ENCODE results near the gene PTBP3. TPM values are rescaled to one million over a fixed set of nuclear protein-coding genes. Genes with fewer than 3 reads are reported as not detected.

Gene PTBP3
- total and polyA plus RNA-seq, 3 experiments from 2014 or later: 45.0 to 124 (median 118) TPM

DNA sequence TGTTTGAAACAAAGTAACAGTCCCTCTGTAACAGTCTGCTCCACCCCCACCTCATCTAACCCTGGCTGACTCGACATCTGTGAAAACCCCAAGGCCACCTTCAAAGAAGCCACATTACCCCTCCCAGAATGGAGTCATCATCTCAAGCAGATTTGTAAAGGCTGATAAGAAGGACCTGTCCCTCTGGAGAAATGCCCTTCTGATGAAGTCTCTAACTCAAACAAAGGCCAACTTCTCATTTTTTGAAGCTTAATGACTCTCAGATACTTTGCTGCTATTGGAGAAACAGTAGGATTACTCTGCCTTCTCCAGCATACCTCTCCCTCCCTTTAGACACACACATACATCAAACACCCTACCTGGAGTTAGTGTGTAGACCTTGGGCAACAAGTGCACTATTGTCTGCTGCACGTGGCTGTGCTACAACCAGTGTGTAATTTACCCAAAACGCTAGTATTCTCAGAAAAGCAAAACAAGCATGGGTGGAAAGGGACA, 153.0 kb downstream of the PTBP3 start:
- peak overlapping the region; percentile 2 for H3K4me3 ChIP-seq (ENCODE audit: low read length)
- POLR2A ChIA-PET: no interaction called here
- Mint-ChIP-seq H3K9me3 (peaks cover 0 to 2% (median 0%) of the 10 kb centered on the region in 5 donors), H3K36me3 (no peaks in the 10 kb centered on the region), H3K27me3 (peaks cover 0 to 1% of the 10 kb centered on the region in 2 donors), H3K27ac (peak overlapping the region; percentile 47 to 88 (median 71)), H3K4me3 (peak overlapping the region; percentile 18 to 69 (median 60)), H3K4me1 (peaks cover 49 to 66% (median 60%) of the 10 kb centered on the region in 3 donors)
- peak; percentile 5 to 69 (median 43) for DNase-seq
- H3K36me3 ChIP-seq (ENCODE audit: insufficient read depth, low read length): no peaks in the 10 kb centered on the region
- H3K27me3 ChIP-seq (ENCODE audit: insufficient read depth, low read length, poor library complexity, severe bottlenecking): no peaks in the 10 kb centered on the region
- CTCF ChIA-PET: interaction anchor here (1.1 kb wide), 1 partner anchor 31 kb away, joined by 3 read pairs; no protein-coding TSS in a partner anchor
- peak overlapping the region; percentile 70 for H3K27ac ChIP-seq (ENCODE audit: low read depth, low read length)
- H3K4me1 ChIP-seq (ENCODE audit: insufficient read depth, low read length): peaks cover 45% of the 10 kb centered on the region
- H3K9me3 ChIP-seq (ENCODE audit: low read length): no peaks in the 10 kb centered on the region

DNA sequence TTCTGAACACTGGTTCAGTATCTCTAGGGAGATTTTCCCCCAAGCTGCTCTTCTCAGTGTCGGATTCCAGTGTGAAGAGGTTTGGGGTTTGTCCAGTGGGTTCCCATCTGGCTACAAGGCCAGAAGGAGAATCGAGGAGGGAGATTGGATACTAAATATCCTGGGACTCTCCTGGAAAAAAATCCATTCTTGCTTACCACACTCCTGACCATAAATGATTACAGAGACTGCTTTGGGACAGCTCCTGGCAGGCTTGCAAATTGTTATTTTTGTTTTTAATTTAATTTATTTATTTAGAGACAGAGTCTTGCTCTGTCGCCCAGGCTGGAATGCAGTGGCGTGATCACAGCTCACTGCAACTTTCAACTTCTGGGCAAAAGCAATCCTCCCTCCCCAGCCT, 153.6 kb downstream of the PTBP3 start:
- POLR2A ChIA-PET: interaction anchor here (0.7 kb wide), 1 partner anchor 140 kb away, joined by 4 read pairs; no protein-coding TSS in a partner anchor
- CTCF ChIA-PET: no interaction called here
- peaks cover 51 to 68% (median 63%) of the 10 kb centered on the region in 3 donors for H3K4me1 Mint-ChIP-seq

DNA sequence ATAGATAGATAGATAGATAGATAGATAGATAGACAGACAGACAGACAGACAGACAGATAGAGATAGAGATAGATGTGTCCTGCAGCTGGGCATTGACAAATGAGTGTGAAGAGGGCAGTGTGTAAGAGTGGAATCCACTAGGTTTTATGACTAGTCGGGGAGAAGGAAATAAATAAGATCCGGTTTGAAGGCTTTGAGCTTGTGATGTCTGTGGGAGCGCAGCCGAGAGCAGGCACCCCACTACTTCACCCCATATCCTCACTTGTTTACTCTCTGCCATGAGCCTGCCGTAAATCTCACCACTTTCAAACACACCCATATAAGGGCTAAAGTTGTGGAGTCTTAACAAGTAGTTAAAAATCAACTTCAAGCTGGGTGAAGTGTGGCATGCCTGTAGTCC, 156.9 kb downstream of the PTBP3 start:
- Mint-ChIP-seq H3K27ac (peak overlapping the region; percentile 75 to 97 (median 92)), H3K36me3 (peaks cover 0 to 8% (median 4%) of the 10 kb centered on the region in 3 donors), H3K4me1 (peaks cover 79 to 91% (median 89%) of the 10 kb centered on the region in 3 donors), H3K9me3 (no peaks in the 10 kb centered on the region), H3K4me3 (peak overlapping the region; percentile 63 to 87 (median 81)), H3K27me3 (peaks cover 0 to 3% of the 10 kb centered on the region in 2 donors)
- peak; percentile 18 to 65 (median 29) for DNase-seq
- Histone ChIP-seq H3K4me3 (ENCODE audit: low read length) (no peak overlapping the region), H3K9me3 (ENCODE audit: low read length) (no peaks in the 10 kb centered on the region), H3K27me3 (ENCODE audit: insufficient read depth, low read length, poor library complexity, severe bottlenecking) (no peaks in the 10 kb centered on the region), H3K27ac (ENCODE audit: low read depth, low read length) (no peak overlapping the region), H3K4me1 (ENCODE audit: insufficient read depth, low read length) (peaks cover 72% of the 10 kb centered on the region), H3K36me3 (ENCODE audit: insufficient read depth, low read length) (no peaks in the 10 kb centered on the region)
- ChIA-PET POLR2A (interaction anchor here (0.5 to 3.7 kb wide), 4 partner anchors 21 to 651 kb away, joined by 3 to 33 read pairs (median 4); partner anchors contain the start of genes HSDL2, PTBP3 and ZNF483), CTCF (interaction anchor here (0.8 to 2.1 kb wide), 5 partner anchors 8 to 157 kb away, joined by 3 to 8 read pairs (median 4); partner anchors contain the start of gene PTBP3)

More for the DNA sequence above, 153.6 kb downstream of the PTBP3 start:
- no peaks in the 10 kb centered on the region for H3K9me3 ChIP-seq (ENCODE audit: low read length)
- Mint-ChIP-seq H3K27me3 (peaks cover 0 to 1% of the 10 kb centered on the region in 2 donors), H3K36me3 (no peaks in the 10 kb centered on the region), H3K4me3 (peak overlapping the region in 4 of 7 donors; percentile 21 to 65 (median 40)), H3K9me3 (peaks cover 0 to 2% (median 0%) of the 10 kb centered on the region in 5 donors), H3K27ac (peak overlapping the region in 4 of 8 donors; percentile 17 to 61 (median 29))
- no peak for DNase-seq
- no peak overlapping the region for H3K4me3 ChIP-seq (ENCODE audit: low read length)
- no peaks in the 10 kb centered on the region for H3K36me3 ChIP-seq (ENCODE audit: insufficient read depth, low read length)
- no peaks in the 10 kb centered on the region for H3K27me3 ChIP-seq (ENCODE audit: insufficient read depth, low read length, poor library complexity, severe bottlenecking)
- H3K4me1 ChIP-seq (ENCODE audit: insufficient read depth, low read length): peaks cover 48% of the 10 kb centered on the region
- peak overlapping the region; percentile 61 for H3K27ac ChIP-seq (ENCODE audit: low read depth, low read length)

DNA sequence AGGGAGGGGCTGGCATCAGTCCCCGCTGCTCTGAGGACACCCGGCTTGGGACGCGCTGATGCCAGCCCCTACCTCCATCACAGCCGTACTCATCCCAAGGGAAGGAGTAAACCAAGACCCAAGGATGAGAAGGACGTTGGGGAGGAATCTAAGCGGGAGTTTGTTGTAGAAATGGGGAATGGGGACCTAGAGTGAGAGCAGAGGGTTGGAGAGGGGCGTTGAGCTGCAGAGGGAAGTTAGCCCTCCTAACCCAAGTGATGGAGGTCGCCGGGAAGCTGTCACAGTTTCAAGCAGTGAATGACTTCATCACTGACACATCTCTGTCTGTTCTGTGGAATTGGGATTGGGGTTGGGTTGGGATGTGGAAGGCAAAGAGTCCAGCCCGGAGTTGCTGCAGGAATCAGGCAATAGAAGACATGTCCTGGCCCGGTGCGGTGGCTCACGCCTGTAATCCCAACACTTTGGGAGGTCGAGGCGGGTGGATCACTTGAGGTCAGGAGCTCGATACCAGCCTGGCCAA, 157.6 kb downstream of the PTBP3 start:
- ChIA-PET POLR2A (interaction anchor here (0.5 to 3.7 kb wide), 3 partner anchors 157 to 651 kb away, joined by 3 to 33 read pairs (median 5); partner anchors contain the start of genes HSDL2, PTBP3 and ZNF483), CTCF (interaction anchor here (1.0 to 2.1 kb wide), 4 partner anchors 9 to 158 kb away, joined by 3 to 8 read pairs (median 4); partner anchors contain the start of gene PTBP3)
- peaks cover 72% of the 10 kb centered on the region for H3K4me1 ChIP-seq (ENCODE audit: insufficient read depth, low read length)
- H3K4me3 Mint-ChIP-seq: peak overlapping the region; percentile 63 to 87 (median 81)
- peak overlapping the region; percentile 75 to 97 (median 92) for H3K27ac Mint-ChIP-seq
- no peaks in the 10 kb centered on the region for H3K36me3 ChIP-seq (ENCODE audit: insufficient read depth, low read length)
- peaks cover 0 to 2% of the 10 kb centered on the region in 2 donors for H3K27me3 Mint-ChIP-seq
- peaks cover 76 to 89% (median 89%) of the 10 kb centered on the region in 3 donors for H3K4me1 Mint-ChIP-seq
- no peaks in the 10 kb centered on the region for H3K9me3 Mint-ChIP-seq
- peaks cover 0 to 8% (median 4%) of the 10 kb centered on the region in 3 donors for H3K36me3 Mint-ChIP-seq
- H3K4me3 ChIP-seq (ENCODE audit: low read length): peak overlapping the region; percentile 35
- no peaks in the 10 kb centered on the region for H3K9me3 ChIP-seq (ENCODE audit: low read length)
- H3K27ac ChIP-seq (ENCODE audit: low read depth, low read length): peak overlapping the region; percentile 70
- peak in 1 of 5 donors; percentile 4 for DNase-seq
- H3K27me3 ChIP-seq (ENCODE audit: insufficient read depth, low read length, poor library complexity, severe bottlenecking): no peaks in the 10 kb centered on the region

DNA sequence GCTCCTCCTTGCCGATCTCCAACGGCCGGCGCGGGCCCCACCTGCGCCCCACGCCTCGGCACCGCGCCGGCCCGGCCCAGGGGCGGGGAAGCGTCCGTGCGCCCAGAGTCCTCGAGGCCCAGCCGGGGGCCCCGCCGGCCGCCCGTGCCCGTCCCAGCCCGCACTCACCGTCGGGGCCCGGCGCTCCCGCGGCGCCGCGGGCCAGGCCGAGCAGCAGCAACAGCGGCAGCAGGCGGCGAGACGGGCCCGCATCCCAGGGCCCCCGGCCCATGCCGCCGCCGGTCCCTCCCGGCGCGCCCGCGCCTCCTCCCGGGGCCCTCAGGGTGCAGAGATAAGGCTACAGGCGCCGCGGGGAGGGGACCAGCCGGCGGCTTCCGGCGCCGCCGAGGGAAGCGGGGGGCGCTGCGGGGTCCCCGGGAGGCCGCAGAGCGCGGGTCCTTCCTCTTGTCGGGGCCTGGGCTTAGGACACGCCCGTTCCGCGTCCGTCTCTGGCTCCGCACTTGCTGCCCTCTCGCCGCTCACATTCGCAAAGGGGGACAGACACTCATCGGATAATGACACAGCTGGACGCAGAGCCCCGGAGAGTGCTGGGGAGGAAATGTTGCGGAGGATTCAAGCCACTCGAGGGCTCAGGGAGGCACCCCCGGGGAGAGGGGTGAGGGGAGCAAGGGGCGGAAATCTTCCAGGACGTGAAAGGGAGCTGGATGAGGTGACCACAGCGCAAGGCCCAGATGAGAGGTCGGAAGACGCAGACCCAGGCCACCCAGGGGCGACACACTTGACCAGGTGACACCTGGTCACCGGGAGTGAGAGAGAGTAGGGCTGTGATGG, 158.2 kb downstream of the PTBP3 start, which contains the start of gene SUSD1:
SUSD1 (minus strand) TSS at position 333 of the 831 bp plus-strand sequence; CDS start at position 271, 62 bp downstream.
- peak; percentile 28 to 58 (median 44) for DNase-seq
- Mint-ChIP-seq H3K36me3 (peaks cover 3 to 8% (median 4%) of the 10 kb centered on the region in 3 donors), H3K27ac (peak within 1 kb of the TSS; percentile 82 to 97 (median 96)), H3K4me3 (peak within 1 kb of the TSS; percentile 87 to 95 (median 91)), H3K27me3 (peaks cover 0 to 2% of the 10 kb centered on the region in 2 donors), H3K4me1 (peaks cover 72 to 89% (median 87%) of the 10 kb centered on the region in 3 donors), H3K9me3 (no peaks in the 10 kb centered on the region)
- Histone ChIP-seq H3K36me3 (ENCODE audit: insufficient read depth, low read length) (no peaks in the 10 kb centered on the region), H3K27ac (ENCODE audit: low read depth, low read length) (peak within 1 kb of the TSS; percentile 70), H3K9me3 (ENCODE audit: low read length) (no peaks in the 10 kb centered on the region), H3K4me1 (ENCODE audit: insufficient read depth, low read length) (peaks cover 65% of the 10 kb centered on the region), H3K4me3 (ENCODE audit: low read length) (peak within 1 kb of the TSS; percentile 81), H3K27me3 (ENCODE audit: insufficient read depth, low read length, poor library complexity, severe bottlenecking) (no peaks in the 10 kb centered on the region)
- CTCF ChIA-PET: interaction anchor here (1.0 to 2.1 kb wide), 3 partner anchors 17 to 158 kb away, joined by 3 to 8 read pairs (median 7); partner anchors contain the start of gene PTBP3
- POLR2A ChIA-PET: interaction anchor here (1.0 to 3.7 kb wide), 3 partner anchors 11 to 204 kb away, joined by 4 to 33 read pairs (median 5); partner anchors contain the start of genes HSDL2 and PTBP3

DNA sequence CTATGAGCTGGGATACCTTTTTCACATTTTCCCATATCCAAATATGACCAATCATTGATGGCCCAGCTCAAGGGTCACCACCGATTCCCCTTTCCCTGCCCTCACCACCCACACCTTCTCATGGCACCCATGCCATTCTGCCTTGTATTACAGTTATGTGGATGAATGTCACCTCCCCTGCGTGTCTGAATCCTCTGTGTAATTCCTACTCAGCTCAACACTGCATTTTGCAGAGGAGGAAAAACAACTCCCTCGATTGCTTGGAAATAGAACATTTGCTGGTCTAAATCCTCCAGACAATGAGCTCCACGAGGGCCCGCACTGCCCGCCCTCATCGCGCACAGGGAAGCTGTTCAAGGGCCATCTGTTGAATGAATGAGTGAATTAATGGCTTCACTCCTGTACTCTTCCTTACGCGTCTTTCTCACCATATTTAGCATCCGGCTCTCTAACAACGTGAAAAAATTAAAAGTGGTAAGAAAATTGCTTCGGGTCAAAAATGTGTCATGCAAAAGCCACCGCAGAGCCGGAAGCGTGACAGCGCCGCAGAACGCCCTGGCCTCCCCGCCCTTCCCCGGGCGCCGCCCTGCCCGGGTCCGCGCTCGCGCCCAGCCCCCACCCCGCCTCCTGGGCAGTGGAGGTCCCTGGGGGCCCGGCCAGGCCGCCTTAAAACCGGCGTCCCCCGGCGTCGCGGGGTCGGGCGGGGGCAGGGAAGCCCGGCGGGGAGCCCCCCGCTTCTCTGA, 159.0 kb downstream of the PTBP3 start:
- POLR2A ChIA-PET: interaction anchor here (1.0 to 3.7 kb wide), 2 partner anchors 10 to 158 kb away, joined by 4 to 33 read pairs; partner anchors contain the start of gene PTBP3
- Mint-ChIP-seq H3K9me3 (no peaks in the 10 kb centered on the region), H3K4me1 (peaks cover 70 to 89% (median 85%) of the 10 kb centered on the region in 3 donors), H3K36me3 (peaks cover 4 to 8% (median 5%) of the 10 kb centered on the region in 3 donors), H3K4me3 (peak overlapping the region; percentile 87 to 95 (median 91)), H3K27me3 (peaks cover 0 to 2% of the 10 kb centered on the region in 2 donors), H3K27ac (peak overlapping the region; percentile 77 to 97 (median 92))
- Histone ChIP-seq H3K27ac (ENCODE audit: low read depth, low read length) (peak overlapping the region; percentile 55), H3K27me3 (ENCODE audit: insufficient read depth, low read length, poor library complexity, severe bottlenecking) (no peaks in the 10 kb centered on the region), H3K4me1 (ENCODE audit: insufficient read depth, low read length) (peaks cover 58% of the 10 kb centered on the region), H3K9me3 (ENCODE audit: low read length) (no peaks in the 10 kb centered on the region), H3K36me3 (ENCODE audit: insufficient read depth, low read length) (no peaks in the 10 kb centered on the region), H3K4me3 (ENCODE audit: low read length) (peak overlapping the region; percentile 81)
- peak; percentile 57 to 84 (median 68) for DNase-seq
- CTCF ChIA-PET: interaction anchor here (1.0 to 2.1 kb wide), 4 partner anchors 16 to 159 kb away, joined by 3 to 8 read pairs (median 6); partner anchors contain the start of gene PTBP3

Data from CD8-positive, alpha-beta memory T cell (primary cell).